ENCODE results near the gene ROCK2.

Gene ROCK2

DNA sequence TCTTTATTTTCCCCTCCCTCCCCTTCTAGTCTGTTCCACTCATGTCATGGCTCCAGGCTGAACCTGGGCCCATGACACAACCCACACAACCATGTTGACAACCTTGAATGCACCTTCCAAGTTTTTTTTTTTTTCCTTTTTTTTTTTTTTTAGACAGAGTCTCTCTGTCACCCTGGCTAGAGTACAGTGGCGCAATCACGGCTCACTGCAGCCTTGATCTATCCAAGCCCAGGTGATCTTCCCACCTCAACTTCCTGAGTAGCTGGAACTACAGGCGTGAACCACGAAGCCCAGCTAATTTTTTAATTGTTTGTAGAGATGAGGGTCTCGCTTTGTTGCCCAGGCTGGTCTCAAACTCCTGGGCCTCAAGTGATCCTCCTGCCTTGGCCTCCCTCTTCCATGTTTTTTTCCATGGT lies 21.9 kb upstream of the ROCK2 start:
- H3K27me3 ChIP-seq (replicated peaks; ENCODE audit: control insufficient read depth, insufficient read depth, low read length) = no peaks in the 10 kb centered on the region
- H3K9me3 ChIP-seq (ENCODE audit: control insufficient read depth, low read length) = no peaks in the 10 kb centered on the region
- no peaks in the 10 kb centered on the region for H3K36me3 ChIP-seq (ENCODE audit: control insufficient read depth, insufficient read depth, low read length, severe bottlenecking)
- peaks cover 20% of the 10 kb centered on the region for H3K4me1 ChIP-seq (ENCODE audit: control insufficient read depth, insufficient read depth, low read length)
- H3K9ac ChIP-seq (ENCODE audit: low read length) = no peak overlapping the region
- no peak overlapping the region for H3K4me3 ChIP-seq (ENCODE audit: low read length)
- no peak for DNase-seq (ENCODE audit: low read depth)

DNA sequence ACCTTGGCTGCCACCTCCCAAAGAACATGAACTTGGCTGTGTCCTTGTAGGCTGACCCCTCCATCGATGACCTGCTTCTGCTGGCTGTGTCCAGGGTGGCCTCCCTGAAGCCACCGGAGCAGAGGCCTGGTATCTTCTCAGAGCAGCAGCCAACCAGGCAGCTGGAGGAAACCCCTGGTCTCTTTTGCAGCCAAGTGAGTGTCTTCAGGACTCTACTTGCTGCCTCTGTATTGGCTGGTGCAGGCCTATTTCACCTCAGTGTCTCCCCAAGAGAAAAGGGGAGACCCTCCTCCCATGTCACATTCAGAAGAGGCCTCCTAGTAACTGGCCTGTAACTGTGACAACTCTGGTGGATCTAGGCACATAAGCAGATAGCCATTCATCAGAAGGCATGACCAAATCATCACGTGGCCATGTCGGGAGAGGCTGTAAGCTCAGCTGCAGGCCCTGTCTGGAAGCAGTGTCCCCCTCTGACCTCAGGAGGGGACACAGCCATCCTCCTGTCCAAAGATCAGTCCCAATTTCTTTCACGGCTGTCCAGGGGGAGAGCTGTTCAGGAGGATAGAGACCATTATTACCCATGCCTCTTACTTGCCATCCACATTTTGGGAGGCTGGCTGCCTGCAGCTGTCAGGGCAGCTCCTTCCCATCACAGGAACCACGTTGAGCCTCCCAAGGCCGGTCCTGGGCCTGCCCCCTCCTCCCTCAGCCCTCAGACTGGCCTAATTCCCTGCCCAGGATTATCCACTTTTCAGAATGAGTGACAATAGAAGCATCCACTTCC lies 20.9 kb upstream of the ROCK2 start:
- Histone ChIP-seq H3K9ac (ENCODE audit: low read length) (no peak overlapping the region), H3K27me3 (replicated peaks; ENCODE audit: control insufficient read depth, insufficient read depth, low read length) (no peaks in the 10 kb centered on the region), H3K36me3 (ENCODE audit: control insufficient read depth, insufficient read depth, low read length, severe bottlenecking) (no peaks in the 10 kb centered on the region), H3K4me3 (ENCODE audit: low read length) (no peak overlapping the region), H3K4me1 (ENCODE audit: control insufficient read depth, insufficient read depth, low read length) (peaks cover 20% of the 10 kb centered on the region), H3K9me3 (ENCODE audit: control insufficient read depth, low read length) (no peaks in the 10 kb centered on the region)
- no peak for DNase-seq (ENCODE audit: low read depth)

DNA sequence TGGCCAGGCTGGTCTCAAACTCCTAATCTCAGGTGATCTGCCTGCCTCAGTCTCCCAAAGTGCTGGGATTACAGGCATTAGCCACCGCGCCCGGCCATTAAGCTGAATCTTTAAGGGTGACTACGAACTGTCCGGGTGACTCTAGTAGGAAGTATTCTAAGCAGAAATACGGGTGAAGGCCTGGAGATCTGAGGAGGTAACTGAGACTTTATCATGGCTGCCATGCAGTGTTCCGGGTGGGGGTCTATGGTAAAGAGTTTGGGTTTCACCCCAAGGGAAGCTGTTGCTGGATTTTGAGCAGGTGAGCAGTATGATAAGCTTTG lies 20.1 kb upstream of the ROCK2 start:
- H3K4me3 ChIP-seq (ENCODE audit: low read length) = no peak overlapping the region
- H3K36me3 ChIP-seq (ENCODE audit: control insufficient read depth, insufficient read depth, low read length, severe bottlenecking) = no peaks in the 10 kb centered on the region
- DNase-seq (ENCODE audit: low read depth) = no peak
- H3K27me3 ChIP-seq (replicated peaks; ENCODE audit: control insufficient read depth, insufficient read depth, low read length) = no peaks in the 10 kb centered on the region
- no peaks in the 10 kb centered on the region for H3K9me3 ChIP-seq (ENCODE audit: control insufficient read depth, low read length)
- H3K4me1 ChIP-seq (ENCODE audit: control insufficient read depth, insufficient read depth, low read length) = peaks cover 24% of the 10 kb centered on the region
- H3K9ac ChIP-seq (ENCODE audit: low read length) = no peak overlapping the region

DNA sequence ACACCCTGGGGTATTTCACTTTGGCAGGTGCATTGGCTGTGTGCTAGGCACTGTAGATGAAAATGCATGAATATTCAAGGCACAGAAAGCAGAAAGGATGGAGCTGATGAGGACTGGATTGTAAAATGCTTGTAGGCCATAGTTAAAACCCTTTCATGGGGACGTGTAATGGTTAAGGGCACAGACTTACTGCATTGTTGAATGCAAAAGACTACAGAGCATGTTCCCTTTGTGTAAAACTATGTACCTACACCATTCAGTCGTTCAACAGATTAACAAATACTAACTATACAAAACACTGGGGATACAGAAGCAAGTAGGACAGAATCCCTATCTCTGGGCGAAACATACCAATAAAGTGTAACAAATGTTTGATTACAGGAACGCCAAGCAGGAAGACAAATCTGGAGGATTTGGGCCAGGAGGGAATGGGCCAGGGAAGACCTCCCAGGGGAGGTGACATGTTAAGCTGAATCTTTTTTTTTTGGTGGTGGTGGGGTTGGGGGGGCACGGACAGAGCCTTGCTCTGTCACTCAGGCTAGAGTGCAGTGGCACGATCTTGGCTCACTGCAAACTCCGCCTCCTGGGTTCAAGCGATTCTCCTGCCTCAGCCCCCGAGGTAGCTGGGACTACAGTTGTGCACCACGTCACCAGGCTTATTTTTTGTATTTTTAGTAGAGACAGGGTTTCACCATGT lies 19.6 kb upstream of the ROCK2 start:
- Histone ChIP-seq H3K4me3 (ENCODE audit: low read length) (no peak overlapping the region), H3K9me3 (ENCODE audit: control insufficient read depth, low read length) (no peaks in the 10 kb centered on the region), H3K36me3 (ENCODE audit: control insufficient read depth, insufficient read depth, low read length, severe bottlenecking) (no peaks in the 10 kb centered on the region), H3K4me1 (ENCODE audit: control insufficient read depth, insufficient read depth, low read length) (peaks cover 27% of the 10 kb centered on the region), H3K27me3 (replicated peaks; ENCODE audit: control insufficient read depth, insufficient read depth, low read length) (no peaks in the 10 kb centered on the region), H3K9ac (ENCODE audit: low read length) (no peak overlapping the region)
- no peak for DNase-seq (ENCODE audit: low read depth)

DNA sequence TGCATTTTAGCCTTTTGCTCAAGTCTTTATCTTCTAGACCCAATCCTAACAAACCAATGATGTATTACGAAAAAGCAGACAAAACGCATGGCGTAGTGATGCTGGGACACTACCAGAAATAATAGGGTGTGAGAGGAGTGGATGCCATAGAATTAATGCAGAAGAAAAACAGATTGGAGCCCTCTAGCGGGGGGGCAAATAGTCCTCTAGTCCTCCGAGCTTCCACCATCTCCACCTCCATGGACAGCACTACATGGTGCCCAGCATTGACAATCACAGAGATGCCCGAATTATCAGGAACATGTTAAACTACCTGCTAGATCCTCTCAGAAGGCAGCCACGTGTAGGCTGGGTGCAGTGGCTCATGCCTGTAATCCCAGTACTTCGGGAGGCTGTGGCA lies 15.4 kb upstream of the ROCK2 start:
- no peak overlapping the region for H3K9ac ChIP-seq (ENCODE audit: low read length)
- peaks cover 27% of the 10 kb centered on the region for H3K4me1 ChIP-seq (ENCODE audit: control insufficient read depth, insufficient read depth, low read length)
- no peaks in the 10 kb centered on the region for H3K36me3 ChIP-seq (ENCODE audit: control insufficient read depth, insufficient read depth, low read length, severe bottlenecking)
- DNase-seq (ENCODE audit: low read depth) = no peak
- no peaks in the 10 kb centered on the region for H3K9me3 ChIP-seq (ENCODE audit: control insufficient read depth, low read length)
- no peak overlapping the region for H3K4me3 ChIP-seq (ENCODE audit: low read length)
- H3K27me3 ChIP-seq (replicated peaks; ENCODE audit: control insufficient read depth, insufficient read depth, low read length) = no peaks in the 10 kb centered on the region

DNA sequence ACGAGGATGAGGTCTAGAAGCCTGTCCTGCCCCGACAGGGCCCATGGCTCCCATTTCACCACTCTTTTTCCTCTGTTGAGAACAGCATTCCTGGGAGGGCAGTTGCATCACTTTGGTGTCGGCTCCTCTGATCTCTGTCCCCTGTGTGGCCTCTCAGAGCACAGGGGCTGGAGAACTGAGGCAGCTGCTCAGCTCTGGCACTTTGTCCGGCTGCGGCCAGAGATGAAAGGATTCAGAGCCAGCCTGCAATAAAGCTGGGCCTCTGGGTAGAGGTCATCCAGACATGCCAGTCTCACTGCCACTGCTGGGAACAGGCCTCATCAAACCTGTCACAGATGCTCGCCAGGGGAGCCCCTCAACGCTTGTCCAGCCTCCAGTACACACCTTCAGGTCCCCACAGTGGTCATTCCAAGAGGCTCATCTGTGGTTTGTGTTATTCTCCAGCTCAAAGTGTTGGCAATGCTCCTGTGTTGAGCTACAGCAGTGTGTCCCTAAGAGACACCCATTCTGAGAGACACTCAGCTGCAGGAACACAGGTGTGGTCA lies 13.1 kb upstream of the ROCK2 start:
- Histone ChIP-seq H3K27me3 (replicated peaks; ENCODE audit: control insufficient read depth, insufficient read depth, low read length) (no peaks in the 10 kb centered on the region), H3K4me3 (ENCODE audit: low read length) (no peak overlapping the region), H3K36me3 (ENCODE audit: control insufficient read depth, insufficient read depth, low read length, severe bottlenecking) (no peaks in the 10 kb centered on the region), H3K4me1 (ENCODE audit: control insufficient read depth, insufficient read depth, low read length) (peaks cover 33% of the 10 kb centered on the region), H3K9me3 (ENCODE audit: control insufficient read depth, low read length) (no peaks in the 10 kb centered on the region), H3K9ac (ENCODE audit: low read length) (no peak overlapping the region)
- DNase-seq (ENCODE audit: low read depth) = peak; percentile 77

- no peaks in the 10 kb centered on the region for H3K36me3 ChIP-seq (ENCODE audit: control insufficient read depth, insufficient read depth, low read length, severe bottlenecking)
- H3K9ac ChIP-seq (ENCODE audit: low read length) = no peak overlapping the region
- no peak overlapping the region for H3K4me3 ChIP-seq (ENCODE audit: low read length)
- no peaks in the 10 kb centered on the region for H3K9me3 ChIP-seq (ENCODE audit: control insufficient read depth, low read length)
- H3K27me3 ChIP-seq (replicated peaks; ENCODE audit: control insufficient read depth, insufficient read depth, low read length) = no peaks in the 10 kb centered on the region
- H3K4me1 ChIP-seq (ENCODE audit: control insufficient read depth, insufficient read depth, low read length) = peaks cover 33% of the 10 kb centered on the region
- no peak for DNase-seq (ENCODE audit: low read depth)
Observed at GRCh38 chr2:11356764-11357163, 12.3 kb upstream of the ROCK2 start.

DNA sequence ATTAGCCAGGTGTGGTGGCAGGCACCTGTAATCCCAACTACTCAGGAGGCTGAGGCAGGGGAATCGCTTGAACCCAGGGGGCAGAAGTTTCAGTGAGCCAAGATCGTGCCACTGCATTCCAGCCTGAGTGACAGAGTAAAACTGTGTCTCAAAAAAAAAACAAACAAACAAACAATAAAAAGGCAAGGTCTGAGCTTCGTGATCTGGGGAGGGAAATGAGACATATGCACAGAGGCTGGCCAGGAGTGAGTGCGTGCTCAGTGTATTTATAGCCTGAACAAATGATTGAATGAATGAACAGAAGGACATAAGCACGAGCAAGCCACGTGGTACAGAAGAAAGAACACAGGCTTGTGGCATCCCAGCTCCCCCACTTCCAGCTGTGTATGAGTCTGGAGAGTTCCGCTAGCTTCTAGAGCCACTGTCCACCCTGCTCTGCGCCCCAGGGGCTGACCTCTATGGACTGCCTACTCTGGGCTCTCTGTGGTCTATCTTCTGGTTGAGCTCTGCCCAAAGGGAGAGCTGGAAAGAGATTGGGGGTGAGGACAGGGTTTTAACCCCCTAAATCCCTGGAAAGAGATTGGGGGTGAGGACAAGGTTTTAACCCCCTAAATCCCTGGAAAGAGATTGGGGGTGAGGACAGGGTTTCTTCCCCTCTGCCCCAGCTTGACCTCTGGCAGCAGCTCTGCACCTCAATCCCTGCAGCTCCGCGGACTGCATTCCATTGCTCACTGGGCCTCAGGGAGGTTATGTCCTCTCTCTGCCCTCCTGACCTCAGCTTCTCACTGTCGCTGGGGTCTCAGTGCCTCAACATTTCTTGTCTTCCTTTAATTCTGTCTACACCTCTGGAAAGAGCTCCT lies 11.0 kb upstream of the ROCK2 start:
- no peak overlapping the region for H3K9ac ChIP-seq (ENCODE audit: low read length)
- no peaks in the 10 kb centered on the region for H3K9me3 ChIP-seq (ENCODE audit: control insufficient read depth, low read length)
- no peak for DNase-seq (ENCODE audit: low read depth)
- no peaks in the 10 kb centered on the region for H3K27me3 ChIP-seq (replicated peaks; ENCODE audit: control insufficient read depth, insufficient read depth, low read length)
- H3K4me3 ChIP-seq (ENCODE audit: low read length) = no peak overlapping the region
- no peaks in the 10 kb centered on the region for H3K36me3 ChIP-seq (ENCODE audit: control insufficient read depth, insufficient read depth, low read length, severe bottlenecking)
- peaks cover 33% of the 10 kb centered on the region for H3K4me1 ChIP-seq (ENCODE audit: control insufficient read depth, insufficient read depth, low read length)

GRCh38 chr2:11354363-11355154 lies 10.1 kb upstream of the ROCK2 start:
- no peaks in the 10 kb centered on the region for H3K36me3 ChIP-seq (ENCODE audit: control insufficient read depth, insufficient read depth, low read length, severe bottlenecking)
- no peak for DNase-seq (ENCODE audit: low read depth)
- H3K4me3 ChIP-seq (ENCODE audit: low read length) = no peak overlapping the region
- H3K27me3 ChIP-seq (replicated peaks; ENCODE audit: control insufficient read depth, insufficient read depth, low read length) = no peaks in the 10 kb centered on the region
- H3K4me1 ChIP-seq (ENCODE audit: control insufficient read depth, insufficient read depth, low read length) = peaks cover 30% of the 10 kb centered on the region
- H3K9me3 ChIP-seq (ENCODE audit: control insufficient read depth, low read length) = no peaks in the 10 kb centered on the region
- H3K9ac ChIP-seq (ENCODE audit: low read length) = no peak overlapping the region

DNA sequence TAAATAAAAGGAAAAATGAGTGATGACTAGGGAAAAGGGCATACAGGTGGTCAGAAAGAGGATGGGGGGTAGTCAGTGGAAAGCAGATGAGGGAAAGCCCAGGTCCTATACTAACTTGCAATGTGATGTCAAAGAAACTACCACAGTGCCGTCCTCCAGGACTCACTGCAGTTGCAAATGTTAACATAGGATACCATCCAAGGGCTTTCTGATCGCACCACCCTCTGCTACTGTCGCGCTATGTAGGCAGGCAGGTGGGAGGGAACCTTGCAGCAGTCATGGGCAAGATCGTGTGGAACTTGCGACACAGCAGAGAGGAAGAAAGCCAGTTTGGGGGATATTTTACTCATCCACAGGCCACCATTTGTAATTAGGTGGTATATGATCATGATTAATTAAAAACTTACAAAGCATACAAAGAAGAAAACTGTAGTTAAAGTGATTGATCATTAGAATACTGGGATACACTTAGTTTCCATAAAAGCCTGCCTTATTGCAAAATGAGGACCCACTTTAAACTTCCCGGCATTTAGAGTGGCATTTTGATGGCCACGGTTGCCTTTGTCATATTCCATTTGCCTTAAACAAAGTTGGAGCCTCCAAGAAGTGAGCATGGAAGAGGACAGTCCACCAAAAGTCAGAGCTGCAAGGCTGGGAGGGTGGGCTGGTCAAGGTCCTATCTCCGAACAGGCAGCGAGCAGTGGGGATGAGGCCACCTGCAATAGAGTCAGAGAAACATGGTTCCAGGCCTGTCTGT lies 8.5 kb upstream of the ROCK2 start:
- peaks cover 38% of the 10 kb centered on the region for H3K4me1 ChIP-seq (ENCODE audit: control insufficient read depth, insufficient read depth, low read length)
- no peak overlapping the region for H3K4me3 ChIP-seq (ENCODE audit: low read length)
- no peaks in the 10 kb centered on the region for H3K27me3 ChIP-seq (replicated peaks; ENCODE audit: control insufficient read depth, insufficient read depth, low read length)
- no peaks in the 10 kb centered on the region for H3K9me3 ChIP-seq (ENCODE audit: control insufficient read depth, low read length)
- H3K9ac ChIP-seq (ENCODE audit: low read length) = no peak overlapping the region
- DNase-seq (ENCODE audit: low read depth) = no peak
- no peaks in the 10 kb centered on the region for H3K36me3 ChIP-seq (ENCODE audit: control insufficient read depth, insufficient read depth, low read length, severe bottlenecking)
